Choroid plexus epithelial cell (primary cell): ENCODE data around the gene CDH13.

Experiments
- DNase-seq: peaks from one replicate; pipeline ENCODE4 v3.0.0-alpha.2; 2010; ENCODE audit warnings: low read depth
- H3K4me3 ChIP-seq: 2 replicates; pipeline ENCODE4 v1.5.1; 2011; ENCODE audit warnings: low read depth, mild to moderate bottlenecking, control low read depth, low read length, moderate library complexity
- CTCF ChIP-seq: conservative IDR thresholded peaks from 2 replicates; pipeline ENCODE4 v1.5.1; 2011; ENCODE audit warnings: low read depth, mild to moderate bottlenecking, control low read depth, inconsistent platforms, low read length, moderate library complexity

CDH13 gene

GRCh38 chr16:82639263-82639662 is 12.5 kb downstream of the CDH13 start:
- H3K4me3 ChIP-seq = no peak overlapping the region
- no peak for TF ChIP-seq CTCF
- no peak for DNase-seq

- TF ChIP-seq CTCF = peak; percentile 95
- no peak overlapping the region for H3K4me3 ChIP-seq
- peak; percentile 80 for DNase-seq
These were observed 13.0 kb downstream of the CDH13 start for GRCh38 chr16:82639666-82640336.

- peak; percentile 80 for DNase-seq
- H3K4me3 ChIP-seq = no peak overlapping the region
- TF ChIP-seq CTCF = peak; percentile 72
These were observed 14.7 kb downstream of the CDH13 start for GRCh38 chr16:82641336-82641984.

- H3K4me3 ChIP-seq = no peak overlapping the region
- TF ChIP-seq CTCF = no peak
- DNase-seq = no peak
These were observed 16.4 kb downstream of the CDH13 start for GRCh38 chr16:82643136-82643535.

GRCh38 chr16:82643936-82644630 is 17.3 kb downstream of the CDH13 start:
- TF ChIP-seq CTCF = no peak
- H3K4me3 ChIP-seq = no peak overlapping the region
- DNase-seq = no peak

GRCh38 chr16:82646504-82646903 is 19.7 kb downstream of the CDH13 start:
- H3K4me3 ChIP-seq = no peak overlapping the region
- DNase-seq = no peak
- TF ChIP-seq CTCF = no peak
